HepG2 (cell line): ENCODE data around the gene KRTAP3-3. TPM values are rescaled to one million over a fixed set of nuclear protein-coding genes. Genes with fewer than 3 reads are reported as not detected.

ENCODE experiments used
- ATAC-seq: fragments of 200-7000 bp; cut with Tn5 transposase; 3 replicates; pipeline ENCODE4 v1.9.1; 2020; ENCODE audit warnings: mild to moderate bottlenecking, moderate library complexity
- BruUV-seq: library from RNA; stranded (reverse); fragments of 400-500 nt; replicated peaks from 2 replicates; lab custom pipeline; 2021; lab: Mats Ljungman, UMichigan
- CTCF ChIA-PET: fragments of 300-600 bp; formaldehyde crosslinking; extraction: SDS; loops from one replicate; lab custom pipeline; 2021; ENCODE audit warnings: low total read pairs, inconsistent platforms, low intra/inter-chr PET ratio; lab: Yijun Ruan, JAX
- POLR2A ChIA-PET: fragments of 350-600 bp; sonication (Branson Sonifier 250); formaldehyde crosslinking; loops from one replicate; lab custom pipeline; 2020; ENCODE audit warnings: antibody characterized with exemption, inconsistent platforms; lab: Yijun Ruan, JAX
- DNase-seq: peaks from one replicate; pipeline ENCODE4 v3.0.0-alpha.2; 2015; ENCODE audit warnings: low spot score
- FAIRE-seq: peaks from 3 replicates; lab custom pipeline; 2011; peaks lifted over from hg19 to GRCh38; lab: Jason Lieb, UNC
- H2AFZ ChIP-seq: one replicate; pipeline ENCODE4 v1.6.1; 2011; ENCODE audit warnings: low read length, inconsistent platforms
- H3K27ac ChIP-seq: fragments of 300-600 bp; 3 replicates; pipeline ENCODE4 v1.8.0; 2011; ENCODE audit warnings: mixed run types, mild to moderate bottlenecking, mixed read lengths, low read length, inconsistent platforms; ENCODE audit not compliant: insufficient read depth; ENCODE audit errors: extremely low read length
- H3K27me3 ChIP-seq, 2 experiments: fragments of 200-600 bp in 1 of 2; 2 replicates in 1 of 2; 3 replicates in 1 of 2; pipeline versions ENCODE4 v1.6.0 to v1.8.0; 2011; ENCODE audit warnings: low read length in 2 of 2, mild to moderate bottlenecking in 2 of 2, moderate library complexity in 2 of 2, inconsistent platforms in 1 of 2; ENCODE audit not compliant: insufficient read depth in 2 of 2, control insufficient read depth in 1 of 2
- H3K36me3 ChIP-seq, 2 experiments: fragments of 200-600 bp in 1 of 2; replicated peaks in 1 of 2; 2 replicates in 1 of 2; 3 replicates in 1 of 2; pipeline versions ENCODE4 v1.5.1 to v1.8.0; 2011; ENCODE audit warnings: low read length in 2 of 2, inconsistent platforms in 1 of 2; ENCODE audit not compliant: insufficient read depth in 2 of 2, control insufficient read depth in 1 of 2
- H3K4me1 ChIP-seq: 2 replicates; pipeline ENCODE4 v1.5.1; 2012; ENCODE audit warnings: low read length, inconsistent platforms; ENCODE audit not compliant: insufficient read depth
- H3K4me2 ChIP-seq: 2 replicates; pipeline ENCODE4 v1.6.0; 2011; ENCODE audit warnings: low read depth, low read length, inconsistent platforms
- H3K4me3 ChIP-seq, 3 experiments: fragments of 200-600 bp in 1 of 3; sonication (generic), shearing (Covaris generic) in 1 of 3; replicated peaks in 1 of 3; 2 replicates each; pipeline ENCODE4 v1.5.1; 2011 to 2016; ENCODE audit warnings: low read length in 3 of 3, inconsistent platforms in 2 of 3, low read depth in 2 of 3, mild to moderate bottlenecking in 2 of 3, control low read depth in 1 of 3, mixed read lengths in 1 of 3; ENCODE audit not compliant: insufficient read depth in 1 of 3
- H3K79me2 ChIP-seq: one replicate; pipeline ENCODE4 v1.6.1; 2011; ENCODE audit warnings: low read length, inconsistent platforms; ENCODE audit not compliant: insufficient read depth
- H3K9ac ChIP-seq: 2 replicates; pipeline ENCODE4 v1.6.0; 2011; ENCODE audit warnings: mild to moderate bottlenecking, low read depth, low read length, inconsistent platforms; ENCODE audit not compliant: insufficient read depth
- H3K9me3 ChIP-seq: 2 replicates; pipeline ENCODE4 v1.5.1; 2012; ENCODE audit warnings: mild to moderate bottlenecking, low read length
- H4K20me1 ChIP-seq: 2 replicates; pipeline ENCODE4 v1.6.0; 2011; ENCODE audit warnings: inconsistent platforms, mild to moderate bottlenecking, low read length, moderate library complexity; ENCODE audit not compliant: insufficient read depth
- AKAP8 ChIP-seq: sonication (generic); formaldehyde crosslinking; IDR thresholded peaks from 2 replicates; pipeline ENCODE4 v1.5.1; 2020; ENCODE audit warnings: mild to moderate bottlenecking, missing genetic modification reagents
- DNMT1 ChIP-seq: sonication (generic); formaldehyde crosslinking; IDR thresholded peaks from 2 replicates; pipeline ENCODE4 v1.5.1; 2020; ENCODE audit warnings: mild to moderate bottlenecking, missing genetic modification reagents
- ELF4 ChIP-seq: sonication (generic); formaldehyde crosslinking; IDR thresholded peaks from 2 replicates; pipeline ENCODE4 v1.5.0; 2020; ENCODE audit warnings: missing genetic modification reagents, mild to moderate bottlenecking, moderate library complexity, borderline replicate concordance
- JUN ChIP-seq: sonication (generic); formaldehyde crosslinking; IDR thresholded peaks from 2 replicates; pipeline ENCODE4 v1.4.0; 2020; ENCODE audit warnings: mild to moderate bottlenecking, missing genetic modification reagents
- MEIS2 ChIP-seq: sonication (generic); formaldehyde crosslinking; IDR thresholded peaks from 2 replicates; pipeline ENCODE4 v1.9.0; 2021; ENCODE audit warnings: mild to moderate bottlenecking, missing genetic modification reagents
- RXRB ChIP-seq: IDR thresholded peaks from 2 replicates; pipeline ENCODE4 v1.6.1; 2016; ENCODE audit warnings: borderline replicate concordance, missing genetic modification reagents, missing compliant biosample characterization
- SP5 ChIP-seq: IDR thresholded peaks from 2 replicates; pipeline ENCODE4 v1.6.1; 2016; ENCODE audit warnings: low read depth, borderline replicate concordance
- ZFP1 ChIP-seq: IDR thresholded peaks from 2 replicates; pipeline ENCODE4 v1.6.1; 2016
- ZFP41 ChIP-seq: sonication (generic); formaldehyde crosslinking; IDR thresholded peaks from 2 replicates; pipeline ENCODE4 v1.4.0; 2020; ENCODE audit warnings: mild to moderate bottlenecking, missing genetic modification reagents, borderline replicate concordance
- ZNF652 ChIP-seq: IDR thresholded peaks from 2 replicates; pipeline ENCODE4 v1.6.1; 2016; ENCODE audit warnings: low read depth, borderline replicate concordance
- WGBS: methylation state at CpG from one replicate; pipeline ENCODE4 v1.1.6; 2017; ENCODE audit warnings: low lambda C conversion rate; 5-methylcytosine and 5-hydroxymethylcytosine counted together
- in situ Hi-C: cut with HindIII; loops from 2 replicates; pipeline ENCODE4 v1.10.0; 2017; ENCODE audit warnings: low pct_unique_long_range_greater_than_20kb; ENCODE audit not compliant: extremely low pct_ligation_motif_present
- intact Hi-C: fragments of 100-400 bp; cut with micrococcal nuclease; formaldehyde crosslinking; loops from one replicate; pipeline ENCODE4 v1.10.0; 2022; ENCODE audit not compliant: unreplicated experiment
- polyA plus RNA-seq, 8 experiments: library from polyadenylated mRNA; depleted of rRNA in 3 of 8; stranded (reverse) in 7 of 8; unstranded in 1 of 8; fragments of >200 nt; fragmentation: Illumina TruSeq in 4 of 8; extraction: Trizol in 4 of 8; gene quantifications; 2 replicates each; pipeline versions ENCODE4 v1.2.1 to v1.2.3, GENCODE V29; 2011 to 2016; ENCODE audit warnings: low read depth in 4 of 8, missing spikeins in 1 of 8, mixed read lengths in 1 of 8; ENCODE audit not compliant: insufficient read depth in 1 of 8
- total RNA-seq, 5 experiments: library from RNA; depleted of rRNA; stranded (reverse); fragments of >200 nt; fragmentation: Illumina TruSeq; extraction: Trizol; gene quantifications; 2 replicates each; pipeline ENCODE4 v1.2.3, GENCODE V29; 2016; ENCODE audit warnings: low read depth in 1 of 5
- TF ChIP-seq, protein P1 (sequence below): sonication (generic); formaldehyde crosslinking; IDR thresholded peaks from 2 replicates; pipeline ENCODE4 v1.5.1; 2020; ENCODE audit warnings: mild to moderate bottlenecking, moderate library complexity, missing genetic modification reagents

Gene KRTAP3-3
- total and polyA plus RNA-seq, 2 of the 13 experiments (the other 11 are each of a cell fraction or from before 2014, with no cell fraction given): not detected

DNA sequence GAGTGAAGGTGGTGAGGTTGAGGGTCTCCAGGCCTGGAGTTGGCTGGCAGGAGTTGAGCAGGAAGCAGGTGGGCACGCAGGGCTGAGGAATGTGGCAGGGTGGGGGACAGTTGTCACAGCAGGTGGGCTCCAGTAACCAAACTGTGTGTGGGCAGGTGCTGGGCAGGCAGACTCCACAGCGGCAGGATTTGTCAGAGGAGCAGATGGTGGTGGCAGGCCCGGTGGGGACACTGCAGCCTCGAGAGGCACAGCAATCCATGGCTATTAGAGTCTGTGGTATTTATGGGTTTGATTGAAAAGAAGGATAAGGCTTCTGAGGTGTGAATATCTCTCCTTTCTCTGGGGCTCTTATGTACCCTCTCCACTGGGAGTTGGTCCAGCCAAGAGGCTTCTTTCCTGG is at the start of gene KRTAP3-3 (continued):
- TF ChIP-seq JUN (CRISPR knock-in tag): no peak
- TF ChIP-seq SP5 (CRISPR knock-in tag): no peak
- no peak for TF ChIP-seq ZNF652 (CRISPR knock-in tag)
- no peak for TF ChIP-seq DNMT1
- TF ChIP-seq RXRB (CRISPR knock-in tag): no peak
- no peak for TF ChIP-seq MEIS2
- TF ChIP-seq, protein P1, sequence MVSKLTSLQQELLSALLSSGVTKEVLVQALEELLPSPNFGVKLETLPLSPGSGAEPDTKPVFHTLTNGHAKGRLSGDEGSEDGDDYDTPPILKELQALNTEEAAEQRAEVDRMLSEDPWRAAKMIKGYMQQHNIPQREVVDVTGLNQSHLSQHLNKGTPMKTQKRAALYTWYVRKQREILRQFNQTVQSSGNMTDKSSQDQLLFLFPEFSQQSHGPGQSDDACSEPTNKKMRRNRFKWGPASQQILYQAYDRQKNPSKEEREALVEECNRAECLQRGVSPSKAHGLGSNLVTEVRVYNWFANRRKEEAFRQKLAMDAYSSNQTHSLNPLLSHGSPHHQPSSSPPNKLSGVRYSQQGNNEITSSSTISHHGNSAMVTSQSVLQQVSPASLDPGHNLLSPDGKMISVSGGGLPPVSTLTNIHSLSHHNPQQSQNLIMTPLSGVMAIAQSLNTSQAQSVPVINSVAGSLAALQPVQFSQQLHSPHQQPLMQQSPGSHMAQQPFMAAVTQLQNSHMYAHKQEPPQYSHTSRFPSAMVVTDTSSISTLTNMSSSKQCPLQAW (CRISPR knock-in tag): no peak
- no peak for TF ChIP-seq ELF4 (CRISPR knock-in tag)

DNA sequence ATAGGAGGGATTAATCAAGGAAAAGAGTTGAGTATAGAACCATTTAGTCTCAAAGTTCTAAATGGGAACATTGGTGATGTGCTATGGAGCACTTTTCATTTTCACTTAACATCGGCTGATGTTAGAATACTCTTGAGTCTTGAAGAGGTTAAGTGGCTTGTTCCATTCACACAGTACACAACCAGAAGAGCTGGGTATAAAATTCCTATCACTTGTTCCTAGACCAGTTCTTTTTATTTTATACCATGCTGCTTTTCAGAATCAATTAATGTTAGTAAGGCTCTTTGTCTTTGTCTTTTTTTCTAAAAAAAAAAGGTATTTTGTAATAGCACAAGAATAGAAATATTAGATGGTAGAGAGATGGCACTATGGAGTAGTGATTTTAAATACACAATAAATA is 49.0 kb upstream of the KRTAP3-3 start:
- CTCF ChIA-PET: no interaction called here
- DNase-seq: no peak
- H3K79me2 ChIP-seq: no peaks in the 10 kb centered on the region
- peaks cover 4% of the 10 kb centered on the region for H3K4me1 ChIP-seq
- ATAC-seq: no peak
- 100% methylated on average over 1 of the region's 1 CpG for WGBS
- in situ Hi-C loops (no loop called here), intact Hi-C loops (loop anchor here (10.0 kb wide), 1 partner anchor 138 kb away; no protein-coding TSS in a partner anchor)
- no peaks in the 10 kb centered on the region for H3K36me3 ChIP-seq
- H3K27ac ChIP-seq: no peak overlapping the region
- no peak overlapping the region for H3K4me2 ChIP-seq
- POLR2A ChIA-PET: no interaction called here
- no peaks in the 10 kb centered on the region for H4K20me1 ChIP-seq
- TF ChIP-seq AKAP8 (CRISPR knock-in tag): no peak
- peak; percentile 80; the same call in 1 of the 2 replicates for TF ChIP-seq ZFP1 (CRISPR knock-in tag)
- no peak for TF ChIP-seq ZFP41 (CRISPR knock-in tag)
- TF ChIP-seq, all 625 proteins: peak for 1
- H3K9me3 ChIP-seq: peaks cover 11% of the 10 kb centered on the region
- no peak overlapping the region for H3K4me3 ChIP-seq
- no TSS peak for BruUV-seq
- no peak overlapping the region for H2AFZ ChIP-seq
- H3K9ac ChIP-seq: no peak overlapping the region
- no peak for FAIRE-seq
- H3K27me3 ChIP-seq: no peaks in the 10 kb centered on the region
